Esophagus muscularis mucosa (tissue), 3 donors: ENCODE results near the gene GLG1.

Source experiments
- POLR2AphosphoS5 ChIP-seq, 2 donors: sonication (generic); formaldehyde crosslinking; IDR thresholded peaks; one replicate each; pipeline ENCODE4 v1.6.1; 2017; ENCODE audit warnings: antibody characterized with exemption in 2 of 2
- TF ChIP-seq, protein P1 (sequence below), 3 experiments: fragments of 200-600 bp in 2 of 3; fragments of 450-650 bp in 1 of 3; sonication (generic) in 2 of 3; IDR thresholded peaks; one replicate each; pipeline ENCODE4 v1.5.1; 2017 to 2019; ENCODE audit warnings: antibody characterized with exemption in 3 of 3, mild to moderate bottlenecking in 2 of 3, moderate library complexity in 1 of 3

GRCh38 chr16:74455619-74456289, 151.2 kb downstream of the GLG1 start:
- TF ChIP-seq POLR2AphosphoS5 (IDR thresholded peaks at IDR 0.05): no peak
- TF ChIP-seq, protein P1, sequence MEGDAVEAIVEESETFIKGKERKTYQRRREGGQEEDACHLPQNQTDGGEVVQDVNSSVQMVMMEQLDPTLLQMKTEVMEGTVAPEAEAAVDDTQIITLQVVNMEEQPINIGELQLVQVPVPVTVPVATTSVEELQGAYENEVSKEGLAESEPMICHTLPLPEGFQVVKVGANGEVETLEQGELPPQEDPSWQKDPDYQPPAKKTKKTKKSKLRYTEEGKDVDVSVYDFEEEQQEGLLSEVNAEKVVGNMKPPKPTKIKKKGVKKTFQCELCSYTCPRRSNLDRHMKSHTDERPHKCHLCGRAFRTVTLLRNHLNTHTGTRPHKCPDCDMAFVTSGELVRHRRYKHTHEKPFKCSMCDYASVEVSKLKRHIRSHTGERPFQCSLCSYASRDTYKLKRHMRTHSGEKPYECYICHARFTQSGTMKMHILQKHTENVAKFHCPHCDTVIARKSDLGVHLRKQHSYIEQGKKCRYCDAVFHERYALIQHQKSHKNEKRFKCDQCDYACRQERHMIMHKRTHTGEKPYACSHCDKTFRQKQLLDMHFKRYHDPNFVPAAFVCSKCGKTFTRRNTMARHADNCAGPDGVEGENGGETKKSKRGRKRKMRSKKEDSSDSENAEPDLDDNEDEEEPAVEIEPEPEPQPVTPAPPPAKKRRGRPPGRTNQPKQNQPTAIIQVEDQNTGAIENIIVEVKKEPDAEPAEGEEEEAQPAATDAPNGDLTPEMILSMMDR (IDR thresholded peaks at IDR 0.05): no peak
